Measurements from ENCODE around the gene NGEF. TPM values are rescaled to one million over a fixed set of nuclear protein-coding genes. Genes with fewer than 3 reads are reported as not detected.

Gene NGEF
- total and polyA plus RNA-seq, 2 donors from 2014 or later, result 4.8 to 5.3 TPM

- intact Hi-C loops (cut with DNase I), result no loop called here
- DNase-seq, result no peak
- Histone ChIP-seq H3K9me3 (ENCODE audit: control insufficient read depth in 2 of 3, insufficient read depth in 1 of 3, low read length in 3 of 3) (no peaks in the 10 kb centered on the region), H3K27me3 (ENCODE audit: control insufficient read depth, insufficient read depth, low read length) (no peaks in the 10 kb centered on the region), H3K4me1 (ENCODE audit: control insufficient read depth in 2 of 3, insufficient read depth in 2 of 3, low read depth in 1 of 3, low read length in 3 of 3) (peaks cover 0 to 4% (median 3%) of the 10 kb centered on the region in 3 donors), H3K4me3 (ENCODE audit: low read length in 3 of 3) (no peak overlapping the region), H3K36me3 (ENCODE audit: control insufficient read depth in 2 of 3, insufficient read depth in 3 of 3, low read length in 3 of 3) (peaks cover 5 to 62% (median 38%) of the 10 kb centered on the region in 3 donors), H3K9ac (ENCODE audit: low read length in 3 of 3) (no peak overlapping the region), H3K27ac (ENCODE audit: low read depth in 2 of 2, low read length in 2 of 2) (no peak overlapping the region)
- FAIRE-seq, result no peak
- TF ChIP-seq, protein P1, sequence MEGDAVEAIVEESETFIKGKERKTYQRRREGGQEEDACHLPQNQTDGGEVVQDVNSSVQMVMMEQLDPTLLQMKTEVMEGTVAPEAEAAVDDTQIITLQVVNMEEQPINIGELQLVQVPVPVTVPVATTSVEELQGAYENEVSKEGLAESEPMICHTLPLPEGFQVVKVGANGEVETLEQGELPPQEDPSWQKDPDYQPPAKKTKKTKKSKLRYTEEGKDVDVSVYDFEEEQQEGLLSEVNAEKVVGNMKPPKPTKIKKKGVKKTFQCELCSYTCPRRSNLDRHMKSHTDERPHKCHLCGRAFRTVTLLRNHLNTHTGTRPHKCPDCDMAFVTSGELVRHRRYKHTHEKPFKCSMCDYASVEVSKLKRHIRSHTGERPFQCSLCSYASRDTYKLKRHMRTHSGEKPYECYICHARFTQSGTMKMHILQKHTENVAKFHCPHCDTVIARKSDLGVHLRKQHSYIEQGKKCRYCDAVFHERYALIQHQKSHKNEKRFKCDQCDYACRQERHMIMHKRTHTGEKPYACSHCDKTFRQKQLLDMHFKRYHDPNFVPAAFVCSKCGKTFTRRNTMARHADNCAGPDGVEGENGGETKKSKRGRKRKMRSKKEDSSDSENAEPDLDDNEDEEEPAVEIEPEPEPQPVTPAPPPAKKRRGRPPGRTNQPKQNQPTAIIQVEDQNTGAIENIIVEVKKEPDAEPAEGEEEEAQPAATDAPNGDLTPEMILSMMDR (IDR thresholded peaks at IDR 0.05; ENCODE audit: borderline replicate concordance, extremely low read depth, insufficient read depth), result no peak
Measured at GRCh38 chr2:232835687-232836208, 177.3 kb downstream of the NGEF start.

GRCh38 chr2:232833830-232834229 is 179.2 kb downstream of the NGEF start:
- TF ChIP-seq, protein P1 (IDR thresholded peaks at IDR 0.05; ENCODE audit: borderline replicate concordance, extremely low read depth, insufficient read depth), result no peak
- FAIRE-seq, result no peak
- no peak for DNase-seq
- intact Hi-C loops (cut with DNase I), result no loop called here
- no peak overlapping the region for H3K9ac ChIP-seq (ENCODE audit: low read length in 3 of 3)
- no peak overlapping the region for H3K27ac ChIP-seq (ENCODE audit: low read depth in 2 of 2, low read length in 2 of 2)
- peaks cover 0 to 4% (median 4%) of the 10 kb centered on the region in 3 donors for H3K4me1 ChIP-seq (ENCODE audit: control insufficient read depth in 2 of 3, insufficient read depth in 2 of 3, low read depth in 1 of 3, low read length in 3 of 3)
- no peaks in the 10 kb centered on the region for H3K9me3 ChIP-seq (ENCODE audit: control insufficient read depth in 2 of 3, insufficient read depth in 1 of 3, low read length in 3 of 3)
- no peaks in the 10 kb centered on the region for H3K27me3 ChIP-seq (ENCODE audit: control insufficient read depth, insufficient read depth, low read length)
- no peak overlapping the region for H3K4me3 ChIP-seq (ENCODE audit: low read length in 3 of 3)
- H3K36me3 ChIP-seq (ENCODE audit: control insufficient read depth in 2 of 3, insufficient read depth in 3 of 3, low read length in 3 of 3), result peaks cover 5 to 61% (median 26%) of the 10 kb centered on the region in 3 donors

DNA sequence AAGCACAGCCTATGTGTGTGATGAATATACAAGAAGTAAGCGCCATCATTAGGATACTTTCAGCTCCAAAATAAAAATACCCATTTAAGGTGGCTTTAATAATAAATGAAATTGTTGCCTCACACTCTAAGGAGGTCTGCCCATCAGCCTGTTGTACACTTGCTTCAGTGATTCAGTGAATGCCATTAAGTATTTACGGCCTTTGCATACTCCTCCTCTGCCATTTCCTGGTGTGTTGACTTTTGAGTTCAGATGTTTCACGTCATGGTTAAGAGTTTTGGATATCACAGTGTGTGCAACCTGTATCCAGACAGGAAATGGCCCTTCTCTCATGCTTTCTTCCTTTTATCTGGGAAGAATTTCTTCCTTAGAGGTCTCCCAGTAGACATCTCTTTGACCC is 181.6 kb downstream of the NGEF start:
- no peak overlapping the region for H3K4me3 ChIP-seq (ENCODE audit: low read length in 3 of 3)
- peaks cover 5 to 53% (median 20%) of the 10 kb centered on the region in 3 donors for H3K36me3 ChIP-seq (ENCODE audit: control insufficient read depth in 2 of 3, insufficient read depth in 3 of 3, low read length in 3 of 3)
- no peak overlapping the region for H3K27ac ChIP-seq (ENCODE audit: low read depth in 2 of 2, low read length in 2 of 2)
- H3K9me3 ChIP-seq (ENCODE audit: control insufficient read depth in 2 of 3, insufficient read depth in 1 of 3, low read length in 3 of 3), result no peaks in the 10 kb centered on the region
- FAIRE-seq, result no peak
- intact Hi-C loops (cut with DNase I), result no loop called here
- H3K9ac ChIP-seq (ENCODE audit: low read length in 3 of 3), result no peak overlapping the region
- H3K27me3 ChIP-seq (ENCODE audit: control insufficient read depth, insufficient read depth, low read length), result no peaks in the 10 kb centered on the region
- peaks cover 0 to 4% (median 0%) of the 10 kb centered on the region in 3 donors for H3K4me1 ChIP-seq (ENCODE audit: control insufficient read depth in 2 of 3, insufficient read depth in 2 of 3, low read depth in 1 of 3, low read length in 3 of 3)
- TF ChIP-seq, protein P1 (IDR thresholded peaks at IDR 0.05; ENCODE audit: borderline replicate concordance, extremely low read depth, insufficient read depth), result no peak
- peak in 2 of 5 donors; percentile 27 to 29 for DNase-seq

DNA sequence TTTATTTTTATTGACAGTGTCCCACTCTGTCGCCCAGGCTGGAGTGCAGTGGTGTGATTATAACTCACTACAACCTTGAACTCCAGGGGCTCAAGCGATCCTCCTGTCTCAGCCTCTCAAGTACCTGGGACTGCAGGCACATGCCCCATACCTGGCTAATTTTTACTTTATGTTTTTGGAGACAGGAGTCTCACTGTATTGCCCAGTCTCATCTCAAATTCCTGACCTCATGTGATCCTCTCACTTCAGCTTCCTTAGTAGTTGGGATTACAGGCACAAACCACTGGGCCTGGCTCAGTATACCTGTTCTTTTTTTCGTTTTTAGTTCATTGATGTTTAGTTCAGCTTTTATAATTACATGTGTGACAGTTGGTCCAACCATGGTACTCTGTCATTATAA is 183.1 kb downstream of the NGEF start:
- Histone ChIP-seq H3K27me3 (ENCODE audit: control insufficient read depth, insufficient read depth, low read length) (no peaks in the 10 kb centered on the region), H3K27ac (ENCODE audit: low read depth in 2 of 2, low read length in 2 of 2) (no peak overlapping the region), H3K9ac (ENCODE audit: low read length in 3 of 3) (no peak overlapping the region), H3K9me3 (ENCODE audit: control insufficient read depth in 2 of 3, insufficient read depth in 1 of 3, low read length in 3 of 3) (no peaks in the 10 kb centered on the region), H3K4me1 (ENCODE audit: control insufficient read depth in 2 of 3, insufficient read depth in 2 of 3, low read depth in 1 of 3, low read length in 3 of 3) (peaks cover 0 to 4% (median 0%) of the 10 kb centered on the region in 3 donors), H3K4me3 (ENCODE audit: low read length in 3 of 3) (no peak overlapping the region), H3K36me3 (ENCODE audit: control insufficient read depth in 2 of 3, insufficient read depth in 3 of 3, low read length in 3 of 3) (peaks cover 10 to 44% (median 23%) of the 10 kb centered on the region in 3 donors)
- FAIRE-seq (no peak), DNase-seq (no peak)
- intact Hi-C loops (cut with DNase I), result no loop called here
- TF ChIP-seq, protein P1 (IDR thresholded peaks at IDR 0.05; ENCODE audit: borderline replicate concordance, extremely low read depth, insufficient read depth), result no peak
